Thyroid gland (tissue), 4 donors: ENCODE data around the gene CACHD1.

ENCODE experiments used
- POLR2A ChIP-seq, 2 donors: fragments of 450-650 bp; IDR thresholded peaks; one replicate each; pipeline ENCODE4 v1.6.1; 2017; ENCODE audit warnings: antibody characterized with exemption in 2 of 2, mild to moderate bottlenecking in 2 of 2, moderate library complexity in 1 of 2
- TF ChIP-seq, protein P1 (sequence below), 6 experiments: fragments of 200-600 bp in 3 of 6; fragments of 450-650 bp in 3 of 6; sonication (generic) in 3 of 6; IDR thresholded peaks; one replicate each; pipeline ENCODE4 v1.5.1; 2016 to 2019; ENCODE audit warnings: antibody characterized with exemption in 6 of 6, mild to moderate bottlenecking in 2 of 6, inconsistent platforms in 1 of 6, moderate library complexity in 1 of 6

DNA sequence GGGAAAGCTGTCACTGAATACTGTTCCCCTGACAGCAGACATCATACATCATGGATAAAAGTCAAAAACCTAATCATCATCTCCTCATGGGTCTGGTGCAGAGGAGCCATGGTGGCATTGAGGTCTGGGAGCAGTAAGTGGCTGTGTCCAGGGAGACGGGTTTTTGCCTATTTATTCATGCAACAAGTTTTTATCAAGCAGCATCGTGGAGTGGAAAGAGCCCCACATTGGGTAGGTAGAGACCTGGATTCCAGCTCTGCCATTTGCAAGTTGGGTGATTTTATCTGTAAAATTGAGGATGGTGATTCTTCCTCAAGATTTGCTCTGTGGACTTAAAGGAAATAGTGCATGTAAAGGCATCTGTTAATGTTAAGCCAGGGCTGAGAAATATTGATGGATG, 4.2 kb downstream of the CACHD1 start:
- TF ChIP-seq, protein P1, sequence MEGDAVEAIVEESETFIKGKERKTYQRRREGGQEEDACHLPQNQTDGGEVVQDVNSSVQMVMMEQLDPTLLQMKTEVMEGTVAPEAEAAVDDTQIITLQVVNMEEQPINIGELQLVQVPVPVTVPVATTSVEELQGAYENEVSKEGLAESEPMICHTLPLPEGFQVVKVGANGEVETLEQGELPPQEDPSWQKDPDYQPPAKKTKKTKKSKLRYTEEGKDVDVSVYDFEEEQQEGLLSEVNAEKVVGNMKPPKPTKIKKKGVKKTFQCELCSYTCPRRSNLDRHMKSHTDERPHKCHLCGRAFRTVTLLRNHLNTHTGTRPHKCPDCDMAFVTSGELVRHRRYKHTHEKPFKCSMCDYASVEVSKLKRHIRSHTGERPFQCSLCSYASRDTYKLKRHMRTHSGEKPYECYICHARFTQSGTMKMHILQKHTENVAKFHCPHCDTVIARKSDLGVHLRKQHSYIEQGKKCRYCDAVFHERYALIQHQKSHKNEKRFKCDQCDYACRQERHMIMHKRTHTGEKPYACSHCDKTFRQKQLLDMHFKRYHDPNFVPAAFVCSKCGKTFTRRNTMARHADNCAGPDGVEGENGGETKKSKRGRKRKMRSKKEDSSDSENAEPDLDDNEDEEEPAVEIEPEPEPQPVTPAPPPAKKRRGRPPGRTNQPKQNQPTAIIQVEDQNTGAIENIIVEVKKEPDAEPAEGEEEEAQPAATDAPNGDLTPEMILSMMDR (IDR thresholded peaks at IDR 0.05) = no peak
- no peak for TF ChIP-seq POLR2A (IDR thresholded peaks at IDR 0.05)
